ENCODE measurements around the gene ACOT12. TPM values are rescaled to one million over a fixed set of nuclear protein-coding genes. Genes with fewer than 3 reads are reported as not detected.

Gene ACOT12
- total and polyA plus RNA-seq, 2 donors (not counting 1 experiment from before 2014, with no cell fraction given), result 2.0 to 4.3 TPM

- Histone ChIP-seq H3K9ac (ENCODE audit: insufficient read depth, low read length) (no peak overlapping the region), H3K4me3 (replicated peaks in 1 of 4; ENCODE audit: control extremely low read depth in 1 of 4, insufficient read depth in 1 of 4, low read depth in 3 of 4, low read length in 4 of 4) (no peak overlapping the region), H3K27ac (ENCODE audit: insufficient read depth, low read length) (no peak overlapping the region), H4K20me1 (ENCODE audit: control insufficient read depth, extremely low read depth, insufficient read depth, low read length) (no peaks in the 10 kb centered on the region), H2AFZ (ENCODE audit: low read length) (no peak overlapping the region), H3K4me2 (ENCODE audit: extremely low read depth, insufficient read depth, low read length) (no peak overlapping the region), H3K27me3 (ENCODE audit: control insufficient read depth, insufficient read depth, low read length) (no peaks in the 10 kb centered on the region), H3K79me2 (ENCODE audit: control insufficient read depth, insufficient read depth, low read length) (no peaks in the 10 kb centered on the region), H3K4me1 (ENCODE audit: control insufficient read depth, extremely low read depth, insufficient read depth, low read length) (peaks cover 24% of the 10 kb centered on the region), H3K9me3 (ENCODE audit: control insufficient read depth, insufficient read depth, low read depth, low read length) (no peaks in the 10 kb centered on the region), H3K36me3 (ENCODE audit: control insufficient read depth, insufficient read depth, low read length) (no peaks in the 10 kb centered on the region)
- peak in 1 of 2 donors; percentile 36 for DNase-seq (ENCODE audit: low read depth in 2 of 2)
- no peak for TF ChIP-seq EZH2 (IDR thresholded peaks at IDR 0.05; ENCODE audit: low read length, missing control alignments)
- TF ChIP-seq, protein P1, sequence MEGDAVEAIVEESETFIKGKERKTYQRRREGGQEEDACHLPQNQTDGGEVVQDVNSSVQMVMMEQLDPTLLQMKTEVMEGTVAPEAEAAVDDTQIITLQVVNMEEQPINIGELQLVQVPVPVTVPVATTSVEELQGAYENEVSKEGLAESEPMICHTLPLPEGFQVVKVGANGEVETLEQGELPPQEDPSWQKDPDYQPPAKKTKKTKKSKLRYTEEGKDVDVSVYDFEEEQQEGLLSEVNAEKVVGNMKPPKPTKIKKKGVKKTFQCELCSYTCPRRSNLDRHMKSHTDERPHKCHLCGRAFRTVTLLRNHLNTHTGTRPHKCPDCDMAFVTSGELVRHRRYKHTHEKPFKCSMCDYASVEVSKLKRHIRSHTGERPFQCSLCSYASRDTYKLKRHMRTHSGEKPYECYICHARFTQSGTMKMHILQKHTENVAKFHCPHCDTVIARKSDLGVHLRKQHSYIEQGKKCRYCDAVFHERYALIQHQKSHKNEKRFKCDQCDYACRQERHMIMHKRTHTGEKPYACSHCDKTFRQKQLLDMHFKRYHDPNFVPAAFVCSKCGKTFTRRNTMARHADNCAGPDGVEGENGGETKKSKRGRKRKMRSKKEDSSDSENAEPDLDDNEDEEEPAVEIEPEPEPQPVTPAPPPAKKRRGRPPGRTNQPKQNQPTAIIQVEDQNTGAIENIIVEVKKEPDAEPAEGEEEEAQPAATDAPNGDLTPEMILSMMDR (conservative IDR thresholded peaks at IDR 0.05 in 1 of 2, IDR thresholded peaks at IDR 0.05 in 1 of 2; ENCODE audit: low read depth in 1 of 2, low read length in 2 of 2), result no peak
Measured at GRCh38 chr5:81418606-81419005, 24.7 kb upstream of the ACOT12 start.

- Histone ChIP-seq H3K27ac (ENCODE audit: insufficient read depth, low read length) (no peak overlapping the region), H2AFZ (ENCODE audit: low read length) (no peak overlapping the region)
Measured at GRCh38 chr5:81417052-81417451, 23.1 kb upstream of the ACOT12 start.

DNA sequence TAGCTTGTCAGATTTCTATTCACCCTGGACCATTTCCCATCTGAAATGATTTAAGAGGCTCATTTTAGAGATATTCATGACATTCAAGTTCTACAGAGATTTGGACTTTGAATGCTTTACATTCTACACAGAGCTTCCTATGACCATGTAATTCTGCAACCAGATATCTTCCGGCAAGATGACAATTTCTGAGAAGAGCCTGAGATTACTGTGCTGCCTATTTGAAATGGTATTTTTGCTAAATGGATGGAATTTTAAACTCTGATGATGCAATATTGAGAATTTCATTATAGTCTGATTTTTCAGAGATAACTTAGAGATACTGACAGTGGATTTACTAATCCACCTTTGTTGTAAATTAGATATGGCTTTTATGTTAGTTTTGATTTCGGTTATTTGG lies 16.0 kb upstream of the ACOT12 start:
- H3K4me1 ChIP-seq (ENCODE audit: control insufficient read depth, extremely low read depth, insufficient read depth, low read length), result peaks cover 7% of the 10 kb centered on the region
- H2AFZ ChIP-seq (ENCODE audit: low read length), result no peak overlapping the region
- no peaks in the 10 kb centered on the region for H3K27me3 ChIP-seq (ENCODE audit: control insufficient read depth, insufficient read depth, low read length)
- no peak for DNase-seq (ENCODE audit: low read depth in 2 of 2)
- no peaks in the 10 kb centered on the region for H3K79me2 ChIP-seq (ENCODE audit: control insufficient read depth, insufficient read depth, low read length)
- no peak overlapping the region for H3K27ac ChIP-seq (ENCODE audit: insufficient read depth, low read length)
- H3K36me3 ChIP-seq (ENCODE audit: control insufficient read depth, insufficient read depth, low read length), result no peaks in the 10 kb centered on the region
- no peaks in the 10 kb centered on the region for H3K9me3 ChIP-seq (ENCODE audit: control insufficient read depth, insufficient read depth, low read depth, low read length)
- no peaks in the 10 kb centered on the region for H4K20me1 ChIP-seq (ENCODE audit: control insufficient read depth, extremely low read depth, insufficient read depth, low read length)
- no peak overlapping the region for H3K4me2 ChIP-seq (ENCODE audit: extremely low read depth, insufficient read depth, low read length)
- TF ChIP-seq, protein P1 (conservative IDR thresholded peaks at IDR 0.05 in 1 of 2, IDR thresholded peaks at IDR 0.05 in 1 of 2; ENCODE audit: low read depth in 1 of 2, low read length in 2 of 2), result no peak
- no peak for TF ChIP-seq EZH2 (IDR thresholded peaks at IDR 0.05; ENCODE audit: low read length, missing control alignments)
- no peak overlapping the region for H3K9ac ChIP-seq (ENCODE audit: insufficient read depth, low read length)
- H3K4me3 ChIP-seq (replicated peaks in 1 of 4; ENCODE audit: control extremely low read depth in 1 of 4, insufficient read depth in 1 of 4, low read depth in 3 of 4, low read length in 4 of 4), result no peak overlapping the region

More at GRCh38 chr5:81417052-81417451, 23.1 kb upstream of the ACOT12 start:
- Histone ChIP-seq H3K4me2 (ENCODE audit: extremely low read depth, insufficient read depth, low read length) (no peak overlapping the region), H3K9me3 (ENCODE audit: control insufficient read depth, insufficient read depth, low read depth, low read length) (no peaks in the 10 kb centered on the region), H3K27me3 (ENCODE audit: control insufficient read depth, insufficient read depth, low read length) (no peaks in the 10 kb centered on the region), H3K36me3 (ENCODE audit: control insufficient read depth, insufficient read depth, low read length) (no peaks in the 10 kb centered on the region), H3K79me2 (ENCODE audit: control insufficient read depth, insufficient read depth, low read length) (no peaks in the 10 kb centered on the region), H3K4me3 (replicated peaks in 1 of 4; ENCODE audit: control extremely low read depth in 1 of 4, insufficient read depth in 1 of 4, low read depth in 3 of 4, low read length in 4 of 4) (no peak overlapping the region), H3K9ac (ENCODE audit: insufficient read depth, low read length) (no peak overlapping the region), H4K20me1 (ENCODE audit: control insufficient read depth, extremely low read depth, insufficient read depth, low read length) (no peaks in the 10 kb centered on the region), H3K4me1 (ENCODE audit: control insufficient read depth, extremely low read depth, insufficient read depth, low read length) (peaks cover 17% of the 10 kb centered on the region)
- TF ChIP-seq, protein P1 (conservative IDR thresholded peaks at IDR 0.05 in 1 of 2, IDR thresholded peaks at IDR 0.05 in 1 of 2; ENCODE audit: low read depth in 1 of 2, low read length in 2 of 2), result no peak
- no peak for TF ChIP-seq EZH2 (IDR thresholded peaks at IDR 0.05; ENCODE audit: low read length, missing control alignments)
- peak in 1 of 2 donors; percentile 70 for DNase-seq (ENCODE audit: low read depth in 2 of 2)

All from fibroblast of lung (primary cell).